OCI-M1 (cell line): Measurements from ENCODE around the gene ADCY10.
A peak's percentile ranks its signal among the peaks of the same experiment; 100 is the strongest.
"Not testable (repeated sequence)": the region's sequence is repeated elsewhere in the genome, so short reads cannot be mapped to it uniquely, and the experiment has no call there.

Source experiments
- DNase-seq: peaks from one replicate; lab custom pipeline; 2025; lab: John Stamatoyannopoulos, UW

ADCY10 gene

GRCh38 chr1:167860231-167860923 lies 53.6 kb downstream of the ADCY10 start:
- DNase-seq = peak; percentile 36

GRCh38 chr1:167856711-167857418 lies 57.1 kb downstream of the ADCY10 start:
- DNase-seq = no peak

GRCh38 chr1:167854184-167854583 lies 59.8 kb downstream of the ADCY10 start:
- DNase-seq = no peak

GRCh38 chr1:167849666-167850065 lies 64.3 kb downstream of the ADCY10 start:
- DNase-seq = no peak

- DNase-seq = no peak
Measured at GRCh38 chr1:167842872-167843271, 71.1 kb downstream of the ADCY10 start.

GRCh38 chr1:167841530-167841929 lies 72.4 kb downstream of the ADCY10 start:
- DNase-seq = no peak

GRCh38 chr1:167839009-167839408 lies 74.9 kb downstream of the ADCY10 start:
- DNase-seq = no peak

- peak; percentile 95 for DNase-seq
Measured at GRCh38 chr1:167837326-167837725, 76.6 kb downstream of the ADCY10 start.

- DNase-seq = no peak
Measured at GRCh38 chr1:167836197-167836596, 77.7 kb downstream of the ADCY10 start.

- DNase-seq = no peak
Measured at GRCh38 chr1:167833904-167834303, 80.0 kb downstream of the ADCY10 start.

- no peak for DNase-seq
Measured at GRCh38 chr1:167832693-167833092, 81.2 kb downstream of the ADCY10 start.

- not testable (repeated sequence) for DNase-seq
Measured at GRCh38 chr1:167830668-167831067, 83.3 kb downstream of the ADCY10 start.

- DNase-seq = peak; percentile 46
Measured at GRCh38 chr1:167829868-167830267, 84.1 kb downstream of the ADCY10 start.

- DNase-seq = no peak
Measured at GRCh38 chr1:167826127-167826526, 87.8 kb downstream of the ADCY10 start.

- DNase-seq = peak; percentile 41
Measured at GRCh38 chr1:167825419-167826079, 88.4 kb downstream of the ADCY10 start.

- DNase-seq = no peak
Measured at GRCh38 chr1:167824163-167824794, 89.7 kb downstream of the ADCY10 start.

GRCh38 chr1:167821969-167822685 lies 91.8 kb downstream of the ADCY10 start:
- no peak for DNase-seq

GRCh38 chr1:167821356-167821685 lies 92.6 kb downstream of the ADCY10 start:
- no peak for DNase-seq

GRCh38 chr1:167820684-167821355 lies 93.1 kb downstream of the ADCY10 start:
- no peak for DNase-seq

- DNase-seq = peak; percentile 86
Measured at GRCh38 chr1:167819849-167820683, 93.9 kb downstream of the ADCY10 start.

GRCh38 chr1:167815650-167816049 lies 98.3 kb downstream of the ADCY10 start:
- no peak for DNase-seq
